Fibroblast of lung (primary cell): ENCODE data around the gene DNHD1. TPM values are rescaled to one million over a fixed set of nuclear protein-coding genes. Genes with fewer than 3 reads are reported as not detected.

ENCODE experiments used
- DNase-seq, 2 donors: peaks; one replicate each; pipeline versions ENCODE4 v3.0.0 to v3.0.0-alpha.2; 2010; ENCODE audit warnings: low read depth in 2 of 2
- H2AFZ ChIP-seq: 2 replicates; pipeline ENCODE4 v1.5.1; 2012; ENCODE audit warnings: low read length, control low read depth, inconsistent platforms
- H3K27ac ChIP-seq: 2 replicates; pipeline ENCODE4 v1.5.1; 2011; ENCODE audit warnings: low read length, control low read depth; ENCODE audit not compliant: insufficient read depth
- H3K27me3 ChIP-seq: 2 replicates; pipeline ENCODE4 v1.5.1; 2011; ENCODE audit warnings: mild to moderate bottlenecking, low read length; ENCODE audit not compliant: control insufficient read depth, insufficient read depth
- H3K36me3 ChIP-seq: 2 replicates; pipeline ENCODE4 v1.5.1; 2011; ENCODE audit warnings: low read length; ENCODE audit not compliant: control insufficient read depth, insufficient read depth
- H3K4me1 ChIP-seq: 2 replicates; pipeline ENCODE4 v1.5.1; 2011; ENCODE audit warnings: low read length; ENCODE audit not compliant: control insufficient read depth, insufficient read depth; ENCODE audit errors: extremely low read depth
- H3K4me2 ChIP-seq: 2 replicates; pipeline ENCODE4 v1.5.1; 2011; ENCODE audit warnings: low read length, control low read depth; ENCODE audit not compliant: insufficient read depth; ENCODE audit errors: extremely low read depth
- H3K4me3 ChIP-seq, 4 experiments: fragments of 200-600 bp in 1 of 4; sonication (generic) in 1 of 4; replicated peaks in 1 of 4; 2 replicates each; pipeline ENCODE4 v1.5.1; 2011 to 2016; ENCODE audit warnings: low read length in 4 of 4, low read depth in 3 of 4, mild to moderate bottlenecking in 3 of 4, control low read depth in 2 of 4, inconsistent platforms in 1 of 4, mixed read lengths in 1 of 4; ENCODE audit not compliant: insufficient read depth in 1 of 4; ENCODE audit errors: control extremely low read depth in 1 of 4
- H3K79me2 ChIP-seq: 2 replicates; pipeline ENCODE4 v1.5.1; 2012; ENCODE audit warnings: mild to moderate bottlenecking, low read length, inconsistent platforms; ENCODE audit not compliant: control insufficient read depth, insufficient read depth
- H3K9ac ChIP-seq: 2 replicates; pipeline ENCODE4 v1.5.1; 2011; ENCODE audit warnings: mild to moderate bottlenecking, low read length, control low read depth; ENCODE audit not compliant: insufficient read depth
- H3K9me3 ChIP-seq: 2 replicates; pipeline ENCODE4 v1.5.1; 2012; ENCODE audit warnings: low read depth, low read length; ENCODE audit not compliant: control insufficient read depth, insufficient read depth
- H4K20me1 ChIP-seq: 2 replicates; pipeline ENCODE4 v1.5.1; 2011; ENCODE audit warnings: low read length; ENCODE audit not compliant: control insufficient read depth, insufficient read depth; ENCODE audit errors: extremely low read depth
- CTCF ChIP-seq, 2 donors: IDR thresholded peaks in 1 of 2; conservative IDR thresholded peaks in 1 of 2; 1 replicate in 1 of 2; 2 replicates in 1 of 2; pipeline ENCODE4 v1.5.1; 2011 to 2012; ENCODE audit warnings: low read length in 2 of 2, control low read depth in 1 of 2, inconsistent platforms in 1 of 2, low read depth in 1 of 2, mild to moderate bottlenecking in 1 of 2
- EZH2 ChIP-seq: IDR thresholded peaks from 2 replicates; pipeline ENCODE4 v1.5.1; 2012; ENCODE audit warnings: low read length, control low read depth, mild to moderate bottlenecking; ENCODE audit errors: missing control alignments
- polyA plus RNA-seq, 2 donors: library from polyadenylated mRNA; depleted of rRNA in 1 of 2; stranded (reverse) in 1 of 2; unstranded in 1 of 2; fragments of >200 nt; gene quantifications; 2 replicates each; pipeline ENCODE4 v1.2.1, GENCODE V29; 2011 to 2012; ENCODE audit warnings: missing spikeins in 1 of 2
- total RNA-seq: library from RNA; depleted of rRNA; stranded (reverse); fragments of >200 nt; gene quantifications from 2 replicates; pipeline ENCODE4 v1.2.1, GENCODE V29; 2014

The DNHD1 gene
- total and polyA plus RNA-seq, 2 donors (not counting 1 experiment from before 2014, with no cell fraction given), result 2.2 to 14.7 TPM

GRCh38 chr11:6498544-6498943 is 1.5 kb downstream of the DNHD1 start:
- Histone ChIP-seq H2AFZ (no peak overlapping the region), H3K9me3 (no peaks in the 10 kb centered on the region), H3K9ac (no peak overlapping the region), H3K27ac (no peak overlapping the region), H3K36me3 (peaks cover 5% of the 10 kb centered on the region), H3K4me3 (no peak overlapping the region), H3K27me3 (no peaks in the 10 kb centered on the region), H4K20me1 (no peaks in the 10 kb centered on the region), H3K79me2 (no peaks in the 10 kb centered on the region), H3K4me2 (no peak overlapping the region), H3K4me1 (peaks cover 2% of the 10 kb centered on the region)
- DNase-seq, result no peak
- TF ChIP-seq EZH2 (no peak), CTCF (conservative IDR thresholded peaks at IDR 0.05 in 1 of 2, IDR thresholded peaks at IDR 0.05 in 1 of 2; ENCODE audit: low read depth in 1 of 2, low read length in 2 of 2) (no peak)

- no peak for TF ChIP-seq EZH2
- no peak for TF ChIP-seq CTCF (conservative IDR thresholded peaks at IDR 0.05 in 1 of 2, IDR thresholded peaks at IDR 0.05 in 1 of 2; ENCODE audit: low read depth in 1 of 2, low read length in 2 of 2)
- H3K79me2 ChIP-seq, result no peaks in the 10 kb centered on the region
- H3K4me2 ChIP-seq, result no peak overlapping the region
- no peaks in the 10 kb centered on the region for H4K20me1 ChIP-seq
- no peaks in the 10 kb centered on the region for H3K27me3 ChIP-seq
- no peak overlapping the region for H3K4me3 ChIP-seq
- H2AFZ ChIP-seq, result no peak overlapping the region
- H3K4me1 ChIP-seq, result no peaks in the 10 kb centered on the region
- H3K36me3 ChIP-seq, result peaks cover 8% of the 10 kb centered on the region
- H3K27ac ChIP-seq, result no peak overlapping the region
- no peak for DNase-seq
- H3K9ac ChIP-seq, result no peak overlapping the region
- H3K9me3 ChIP-seq, result no peaks in the 10 kb centered on the region
These were observed 5.3 kb downstream of the DNHD1 start for GRCh38 chr11:6502382-6502781.

GRCh38 chr11:6504166-6504565 is 7.1 kb downstream of the DNHD1 start:
- TF ChIP-seq CTCF (conservative IDR thresholded peaks at IDR 0.05 in 1 of 2, IDR thresholded peaks at IDR 0.05 in 1 of 2; ENCODE audit: low read depth in 1 of 2, low read length in 2 of 2) (no peak), EZH2 (no peak)
- Histone ChIP-seq H2AFZ (no peak overlapping the region), H3K36me3 (peaks cover 4% of the 10 kb centered on the region), H3K27me3 (no peaks in the 10 kb centered on the region), H4K20me1 (no peaks in the 10 kb centered on the region), H3K4me3 (no peak overlapping the region), H3K9ac (no peak overlapping the region), H3K4me1 (no peaks in the 10 kb centered on the region), H3K9me3 (no peaks in the 10 kb centered on the region), H3K4me2 (no peak overlapping the region), H3K79me2 (no peaks in the 10 kb centered on the region), H3K27ac (no peak overlapping the region)
- DNase-seq, result no peak
